EH (cell line): ENCODE data around the gene SH3BP2.

ENCODE experiments used
- DNase-seq: peaks from one replicate; pipeline ENCODE4 v3.0.0-alpha.2; 2015; ENCODE audit warnings: low read depth

The SH3BP2 gene

DNA sequence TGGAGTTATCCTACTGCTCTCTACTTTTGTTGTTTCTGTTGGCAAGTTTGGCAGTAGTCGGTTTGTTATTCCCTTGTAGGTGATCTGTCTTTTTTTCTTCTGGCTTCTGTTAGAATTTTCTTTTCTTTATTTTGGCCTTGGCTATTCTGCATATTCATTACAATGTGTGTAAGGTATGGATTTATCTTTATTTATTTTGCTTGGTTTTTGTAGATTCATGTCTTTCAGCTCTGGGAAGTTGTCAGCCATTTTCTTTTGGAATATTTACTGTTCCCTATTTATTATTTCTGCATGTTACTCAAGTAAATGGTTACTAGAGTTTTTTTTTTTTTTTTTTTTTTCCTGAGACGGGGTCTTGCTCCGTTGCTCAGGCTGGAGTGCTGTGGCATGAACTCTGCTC, 63.4 kb downstream of the SH3BP2 start:
- no peak for DNase-seq

DNA sequence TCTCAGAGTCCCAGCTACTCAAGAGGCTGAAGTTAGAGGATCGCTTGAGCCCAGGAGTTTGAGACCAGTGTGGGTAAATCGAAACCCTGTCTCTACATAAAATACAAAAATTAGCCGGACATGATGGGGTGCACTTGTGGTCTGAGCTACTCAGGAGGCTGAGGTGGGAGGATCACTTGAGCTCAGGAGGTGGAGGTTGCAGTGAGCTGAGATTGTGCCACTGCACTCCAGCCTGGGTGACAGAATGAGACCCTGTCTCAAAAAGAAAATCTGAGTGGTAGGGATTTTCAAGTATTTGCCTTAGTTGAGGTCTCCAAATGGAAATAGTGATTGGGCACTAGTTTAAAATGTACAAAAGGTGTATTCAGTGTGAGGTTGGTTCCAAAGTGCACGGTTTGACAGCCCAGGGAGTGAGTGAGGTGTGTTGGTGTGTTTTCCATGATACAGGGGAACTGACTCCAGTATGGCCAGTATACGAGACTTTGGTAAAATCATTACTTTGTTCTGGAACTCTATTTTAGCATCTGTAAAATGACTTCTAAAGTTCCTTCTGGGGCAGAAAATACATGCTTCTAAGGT, 64.6 kb downstream of the SH3BP2 start:
- no peak for DNase-seq

DNA sequence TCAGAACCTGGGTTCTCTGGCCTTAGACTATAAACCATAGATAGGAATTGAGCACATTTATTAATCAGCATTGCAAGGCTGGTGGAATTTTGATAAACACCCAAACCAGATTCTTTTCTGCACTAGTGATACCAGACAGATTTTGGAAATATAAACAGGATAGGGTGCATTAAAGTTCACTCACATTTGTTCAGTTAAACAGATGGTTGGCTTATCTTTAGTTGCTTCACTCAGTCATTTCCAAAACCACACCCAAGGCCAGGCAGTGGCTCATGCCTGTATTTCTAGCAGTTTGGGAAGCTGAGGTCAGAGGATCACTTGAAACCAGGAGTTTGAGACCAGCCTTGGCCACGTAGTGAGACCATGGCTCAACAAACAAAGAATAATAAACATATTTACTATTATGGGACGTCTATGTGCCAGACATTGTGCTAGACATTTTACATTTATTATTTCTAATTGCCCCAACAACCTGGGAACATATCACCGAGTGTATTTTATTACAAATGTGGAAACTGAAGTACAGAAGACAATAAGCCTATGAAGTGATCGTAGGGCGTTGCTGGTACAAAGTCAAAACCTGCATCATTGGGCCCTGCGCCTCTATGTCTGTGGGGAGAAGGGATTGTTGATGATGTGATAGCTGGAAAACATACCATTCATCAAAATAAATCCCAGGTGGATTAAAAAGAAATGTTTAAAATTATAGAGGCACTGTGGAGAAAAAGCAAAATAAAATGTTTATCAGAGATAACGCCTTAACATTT, 65.7 kb downstream of the SH3BP2 start:
- DNase-seq = peak; percentile 41

DNA sequence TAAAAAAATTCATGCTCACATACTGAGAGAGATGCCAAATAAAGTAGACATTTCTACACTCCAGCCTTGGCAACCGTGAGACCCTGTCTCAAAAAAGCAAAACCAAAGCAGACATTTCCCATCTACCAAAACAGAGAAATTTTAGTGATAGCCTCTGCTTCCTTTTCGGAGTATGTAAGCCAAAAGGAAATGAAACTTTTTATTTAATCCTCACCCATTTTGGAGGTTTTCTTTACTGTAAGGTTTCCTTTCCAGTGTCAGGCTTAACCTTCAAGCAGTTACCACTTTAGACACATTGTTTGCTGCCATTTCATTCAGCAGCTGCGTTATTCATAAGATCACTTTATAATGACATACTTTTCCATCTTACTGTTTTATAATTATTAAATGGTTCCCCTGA, 66.6 kb downstream of the SH3BP2 start:
- no peak for DNase-seq

DNA sequence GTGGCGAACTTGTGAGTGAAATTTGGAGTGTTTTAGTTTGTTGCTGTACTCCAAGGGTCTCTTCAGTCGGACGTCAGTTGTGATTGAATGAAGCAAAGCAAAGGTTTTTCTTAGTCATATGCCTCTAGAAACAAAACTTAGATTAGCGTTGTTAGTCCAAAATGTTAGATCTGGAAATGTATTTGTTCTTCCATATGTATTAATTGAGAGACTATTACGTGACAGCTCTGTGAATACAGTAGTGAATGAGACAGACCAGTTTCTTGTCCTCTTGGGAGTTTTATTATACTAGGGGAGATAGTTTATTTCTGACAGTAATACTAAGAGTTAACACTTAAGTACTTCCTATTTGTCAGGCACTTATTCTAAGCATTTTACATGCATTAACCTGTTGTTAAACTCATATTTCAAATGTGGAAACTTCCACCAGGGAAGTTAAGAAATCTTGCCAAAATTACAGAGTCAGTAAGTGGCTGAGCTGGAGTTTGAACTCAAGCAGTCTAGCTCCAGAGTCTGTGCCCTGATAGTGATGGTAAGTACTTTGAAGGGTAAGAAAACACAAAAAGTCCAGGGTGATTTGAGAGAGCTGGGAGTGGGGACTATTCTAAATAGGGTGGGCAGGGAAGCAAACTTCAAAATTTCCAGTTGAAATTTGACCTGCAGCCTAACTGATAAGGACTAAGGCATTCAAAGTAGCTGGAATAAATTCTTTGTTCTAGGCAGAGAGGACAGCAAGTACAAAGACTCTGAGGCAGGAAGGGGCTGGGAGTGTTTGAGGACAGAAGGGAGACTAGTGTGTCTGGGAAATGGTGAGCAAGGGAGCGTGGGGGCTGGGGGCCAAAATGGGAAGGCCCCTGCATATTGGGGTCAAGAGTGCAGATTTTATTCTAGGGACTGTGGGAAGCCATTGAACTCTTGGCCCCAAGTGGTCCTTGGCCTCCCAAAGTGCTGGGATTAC, 67.8 kb downstream of the SH3BP2 start:
- peak; percentile 44 for DNase-seq

DNA sequence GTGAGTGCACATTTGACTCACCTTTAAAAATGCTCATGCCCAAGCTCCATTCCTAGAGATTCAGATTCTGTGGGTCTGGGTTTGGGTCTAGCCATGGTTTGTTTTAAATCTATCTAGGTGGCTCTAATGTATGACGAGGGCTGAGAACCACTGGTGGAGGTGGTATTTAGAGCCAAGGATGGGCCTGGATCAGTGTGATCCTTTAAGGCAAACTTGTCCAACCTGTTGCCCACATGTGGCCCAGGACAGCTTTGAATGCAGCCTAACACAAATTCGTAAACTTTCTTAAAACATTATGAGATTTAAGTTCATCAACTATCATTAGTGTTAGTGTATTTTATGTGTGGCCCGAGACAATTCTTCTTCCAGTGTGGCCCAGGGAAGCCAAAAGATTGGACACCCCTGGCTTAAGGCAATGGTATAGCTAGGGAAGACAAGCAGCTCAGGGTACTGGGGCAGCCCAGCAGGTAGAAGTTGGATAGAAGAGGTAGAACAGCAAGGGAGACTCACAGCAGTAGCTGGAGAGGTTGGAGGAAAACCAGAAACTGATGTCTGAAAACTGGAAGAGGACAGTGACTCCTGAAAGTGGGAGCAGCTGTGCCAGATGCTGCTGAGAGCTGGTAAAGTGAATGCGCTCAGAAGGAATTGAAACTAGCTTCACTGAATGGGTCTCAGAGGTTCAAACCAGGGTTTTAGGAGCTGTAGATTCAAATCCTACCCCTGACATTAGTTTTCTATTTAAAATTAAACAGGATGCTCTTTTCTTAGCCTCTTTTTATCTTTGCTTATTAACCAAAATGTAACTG, 68.9 kb downstream of the SH3BP2 start:
- no peak for DNase-seq

DNA sequence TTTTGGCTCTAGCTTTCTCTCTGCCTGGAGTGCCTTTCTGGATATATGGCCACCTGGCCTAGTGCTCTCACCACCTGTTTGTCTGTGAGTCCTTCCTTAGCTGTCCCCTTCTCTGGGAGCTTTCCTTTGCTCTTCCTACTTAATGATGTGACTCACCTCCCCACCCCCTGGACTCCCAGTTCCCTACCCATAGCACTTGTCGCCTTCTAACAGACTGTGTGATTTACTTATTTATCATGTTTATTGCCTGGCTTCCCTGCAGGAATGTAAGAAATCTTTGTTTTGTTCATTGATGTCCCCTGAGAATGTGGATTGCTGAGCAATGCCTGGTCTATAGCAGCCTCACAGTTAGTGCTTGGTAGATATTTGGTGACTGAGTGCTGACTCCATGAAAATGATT, 69.6 kb downstream of the SH3BP2 start:
- peak; percentile 75 for DNase-seq

DNA sequence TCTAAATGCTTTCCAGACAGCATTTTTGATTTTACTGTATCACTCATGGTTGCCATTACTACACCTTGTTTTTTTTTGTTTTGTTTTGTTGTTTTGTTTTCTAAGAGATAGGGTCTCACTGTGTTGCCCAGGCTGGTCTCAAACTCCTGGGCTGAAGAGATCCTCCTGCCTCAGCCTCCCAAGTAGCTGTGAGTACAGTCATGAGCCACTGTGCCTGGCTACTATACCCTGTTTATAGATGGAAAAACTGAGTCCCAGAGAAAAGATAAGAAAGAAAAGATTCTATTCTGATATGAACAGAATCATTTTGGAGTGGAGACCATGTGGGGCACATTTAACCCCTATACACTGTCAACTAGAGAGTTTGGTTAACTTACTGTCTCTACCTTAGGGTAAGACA, 70.8 kb downstream of the SH3BP2 start:
- DNase-seq = no peak

DNA sequence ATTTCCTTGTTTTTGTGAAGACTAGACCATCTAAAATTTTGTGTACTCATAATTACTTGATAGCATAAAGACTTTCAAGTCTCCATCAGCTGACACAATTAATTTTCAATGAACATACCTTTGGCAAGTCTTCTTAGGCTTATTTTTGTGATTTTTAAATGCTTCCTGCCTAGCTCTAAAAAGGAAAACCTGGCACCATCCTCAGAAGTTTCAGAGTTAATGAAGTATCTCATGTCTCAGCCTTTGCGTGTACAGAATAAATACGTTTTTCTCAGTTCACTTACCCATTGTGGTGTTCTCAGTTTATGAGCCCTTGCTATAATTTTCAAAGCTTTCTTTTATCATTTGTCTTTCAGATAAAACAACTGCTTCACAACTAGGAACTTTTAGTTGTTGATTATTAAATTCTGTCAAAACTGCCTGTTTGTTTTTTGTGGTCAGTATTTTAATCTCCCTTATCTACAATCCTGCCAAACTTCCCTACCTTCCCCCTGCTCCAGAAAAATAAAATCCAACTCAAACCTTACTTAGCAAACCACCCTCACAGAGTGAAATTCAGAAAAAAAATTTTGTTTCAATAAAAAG, 72.4 kb downstream of the SH3BP2 start:
- no peak for DNase-seq

DNA sequence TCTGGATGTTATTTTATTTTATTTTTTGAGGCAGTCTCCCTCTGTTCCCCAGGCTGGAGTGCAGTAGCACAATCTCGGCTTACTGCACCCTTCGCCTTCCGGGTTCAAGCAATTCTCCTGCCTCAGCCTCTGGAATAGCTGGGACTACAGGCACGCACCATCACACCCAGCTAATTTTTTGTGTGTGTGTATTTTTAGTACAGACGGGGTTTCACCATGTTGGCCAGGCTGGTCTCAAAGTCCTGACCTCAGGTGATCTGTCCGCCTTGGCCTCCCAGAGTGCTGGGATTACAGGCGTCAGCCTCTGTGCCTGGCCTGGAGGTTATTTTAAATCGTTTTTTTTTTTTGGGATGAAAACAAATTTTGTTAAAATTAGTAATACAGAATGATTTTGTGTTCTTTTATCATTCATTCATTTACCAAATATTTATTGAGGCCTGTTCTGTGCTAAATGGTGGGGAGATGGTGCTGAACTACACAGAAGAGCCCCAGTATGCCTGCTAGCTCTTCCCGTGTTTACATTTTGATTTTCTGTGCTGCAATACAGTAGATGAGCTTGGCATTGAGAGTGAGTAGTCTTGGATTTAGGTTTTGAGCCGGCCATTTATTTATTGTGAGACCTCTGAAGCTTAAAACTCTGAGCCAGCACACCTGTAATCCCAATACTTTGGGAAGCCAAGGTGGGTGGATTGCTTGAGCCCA, 73.4 kb downstream of the SH3BP2 start:
- DNase-seq = no peak

DNA sequence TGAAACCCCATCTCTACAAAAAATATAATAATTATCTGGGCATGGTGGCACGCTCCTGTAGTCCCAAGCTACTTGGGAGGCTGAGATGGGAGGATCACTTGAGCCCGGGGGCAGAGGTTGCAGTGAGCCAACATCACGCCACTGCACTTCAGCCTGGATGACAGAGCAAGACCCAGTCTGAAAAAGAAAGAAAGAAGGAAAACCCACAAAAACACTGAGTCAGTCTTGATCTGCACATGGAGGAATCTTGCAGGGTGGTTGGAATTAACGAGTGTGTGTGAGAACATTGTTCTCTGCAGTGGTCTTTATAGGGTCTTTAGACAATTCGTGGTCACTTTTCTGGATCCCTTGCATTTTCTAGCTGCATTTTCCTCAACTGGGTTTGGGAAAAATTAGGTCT, 74.0 kb downstream of the SH3BP2 start:
- peak; percentile 41 for DNase-seq

DNA sequence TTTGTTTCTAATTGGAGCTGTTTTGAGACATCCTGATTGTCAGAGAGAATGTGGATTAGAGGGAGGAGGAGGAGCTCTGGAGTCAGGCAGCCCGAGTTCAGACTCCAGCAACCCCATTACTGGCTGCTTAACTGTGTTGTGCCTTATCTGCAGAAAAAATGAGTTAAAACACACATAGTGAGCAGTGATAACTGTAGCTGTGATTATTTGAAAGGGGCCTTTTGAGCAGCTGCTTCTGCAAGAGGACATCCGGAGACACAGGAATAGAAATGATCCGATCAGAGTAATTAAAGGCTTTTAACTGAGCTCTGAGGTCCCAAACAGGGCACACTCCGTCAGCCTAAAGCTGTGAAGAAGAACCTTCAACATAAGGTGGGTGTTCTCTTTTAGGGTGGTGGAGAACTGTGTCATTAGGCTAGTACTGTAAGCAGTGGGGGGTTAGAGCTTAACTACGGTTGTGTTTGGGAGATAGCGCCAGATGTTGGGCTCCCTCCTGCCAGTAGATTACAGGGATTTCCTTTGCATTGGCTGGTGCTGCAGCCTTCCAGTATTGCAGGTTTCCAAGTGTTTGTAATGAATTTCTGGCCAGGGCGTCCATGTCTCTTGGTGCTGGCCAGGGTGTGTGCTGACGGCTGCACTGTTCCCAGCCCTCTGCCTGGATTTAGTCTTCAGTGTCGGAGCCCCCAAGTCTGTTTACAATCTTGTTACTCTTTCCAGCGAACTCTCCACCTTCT, 75.0 kb downstream of the SH3BP2 start:
- peak; percentile 49 for DNase-seq

DNA sequence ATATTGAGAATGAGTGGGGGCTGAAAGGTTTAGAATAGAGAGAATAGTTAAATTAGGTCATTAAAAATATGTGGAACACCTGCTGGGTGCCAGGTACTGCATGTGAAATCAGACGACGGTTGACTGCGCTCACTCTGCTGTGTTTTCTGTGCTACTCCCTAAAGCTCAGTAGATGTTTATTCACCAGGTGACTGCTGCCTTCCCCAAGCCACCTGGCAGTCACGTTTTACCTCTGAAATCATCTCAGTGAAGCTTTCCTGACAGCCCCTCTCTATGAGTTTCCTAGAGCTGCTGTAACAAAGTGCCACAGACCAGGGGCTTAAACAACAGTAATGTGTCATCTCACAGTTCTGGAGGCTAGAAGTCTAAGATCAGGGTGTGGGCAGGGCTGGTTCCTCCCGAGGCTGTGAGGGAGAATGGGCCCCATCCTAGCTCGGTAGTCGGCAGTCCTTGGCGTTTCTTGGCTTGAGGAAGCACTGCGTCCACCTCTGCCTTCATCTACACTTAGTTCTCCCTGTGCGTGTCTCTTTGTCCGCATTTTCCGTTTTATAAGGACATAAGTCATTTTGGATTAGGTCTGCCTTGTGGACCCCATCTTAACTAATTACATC, 76.1 kb downstream of the SH3BP2 start:
- DNase-seq = no peak

DNA sequence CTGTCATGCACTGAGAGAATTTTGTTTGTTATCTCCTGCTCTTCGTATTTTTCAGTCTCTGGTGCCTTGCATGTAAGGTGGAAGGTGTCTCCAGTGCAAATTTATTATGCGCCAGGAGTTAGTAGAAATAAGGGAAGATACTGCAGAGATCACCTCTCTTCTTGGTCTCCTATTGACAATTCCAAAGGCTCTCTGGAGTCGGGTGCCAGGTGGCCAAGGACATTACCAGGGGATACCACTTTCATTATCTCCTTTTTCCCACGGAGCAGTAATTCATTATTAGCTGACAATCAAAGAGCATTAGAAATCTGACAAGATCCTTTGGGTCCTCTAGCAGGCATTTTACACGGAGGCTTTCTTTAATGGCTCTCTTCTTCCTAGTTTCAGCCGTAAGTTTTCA, 76.8 kb downstream of the SH3BP2 start:
- DNase-seq = no peak

DNA sequence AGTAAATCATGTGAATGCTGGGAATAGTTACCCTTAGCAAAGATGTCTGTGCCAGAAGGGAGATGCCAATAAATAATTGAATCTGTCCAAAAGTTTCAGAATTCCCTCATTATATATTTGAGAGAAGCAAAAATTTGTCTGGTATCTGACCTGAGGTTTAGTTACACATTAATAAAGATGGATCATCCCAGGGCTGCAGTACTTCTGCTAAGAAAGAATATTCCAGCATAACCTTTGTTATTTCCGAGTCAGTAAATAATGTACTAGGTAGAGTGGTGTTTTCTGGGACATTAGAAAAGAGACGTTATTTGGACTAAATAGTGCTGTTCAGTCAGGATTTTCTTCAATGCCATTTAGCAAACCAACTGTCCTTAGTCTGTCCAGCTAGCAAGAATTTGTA, 77.2 kb downstream of the SH3BP2 start:
- DNase-seq = no peak

DNA sequence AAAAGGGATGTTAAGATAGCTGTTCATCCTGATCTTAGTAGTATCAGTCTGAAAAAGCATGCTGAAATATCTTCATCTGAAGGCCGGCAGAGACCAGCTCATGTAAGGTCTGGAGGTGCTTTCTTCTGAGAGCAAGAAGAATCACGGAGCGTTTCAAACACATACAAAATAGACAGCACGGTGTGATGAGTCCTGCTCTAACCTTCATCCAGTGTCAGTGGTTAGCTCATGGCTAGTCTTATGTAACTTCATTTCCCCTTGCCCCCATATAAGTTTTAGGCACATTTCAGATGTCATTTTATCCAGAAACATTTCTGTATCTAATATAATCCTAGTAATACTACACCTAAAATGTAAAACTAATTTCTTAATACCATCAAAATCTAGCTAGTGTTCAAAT, 78.6 kb downstream of the SH3BP2 start:
- DNase-seq = no peak

DNA sequence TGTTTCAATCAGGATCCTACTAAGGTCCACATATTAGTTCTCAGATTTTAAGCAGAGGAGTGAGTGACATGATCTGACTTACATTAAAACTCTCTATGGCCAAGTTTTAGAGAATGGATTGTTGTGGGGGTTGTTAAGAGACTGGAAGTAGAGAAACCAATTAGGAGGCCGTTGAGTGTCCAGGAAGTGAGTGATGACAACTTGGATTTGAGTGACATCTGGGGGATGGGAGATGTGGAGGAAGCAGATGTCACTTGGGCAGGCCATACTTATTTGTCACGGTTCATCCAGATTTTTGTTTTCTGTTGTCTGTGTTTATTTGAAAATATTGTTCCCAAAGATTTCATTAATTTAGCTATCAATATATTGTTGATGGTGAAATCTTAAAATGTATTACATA, 79.0 kb downstream of the SH3BP2 start:
- peak; percentile 45 for DNase-seq

DNA sequence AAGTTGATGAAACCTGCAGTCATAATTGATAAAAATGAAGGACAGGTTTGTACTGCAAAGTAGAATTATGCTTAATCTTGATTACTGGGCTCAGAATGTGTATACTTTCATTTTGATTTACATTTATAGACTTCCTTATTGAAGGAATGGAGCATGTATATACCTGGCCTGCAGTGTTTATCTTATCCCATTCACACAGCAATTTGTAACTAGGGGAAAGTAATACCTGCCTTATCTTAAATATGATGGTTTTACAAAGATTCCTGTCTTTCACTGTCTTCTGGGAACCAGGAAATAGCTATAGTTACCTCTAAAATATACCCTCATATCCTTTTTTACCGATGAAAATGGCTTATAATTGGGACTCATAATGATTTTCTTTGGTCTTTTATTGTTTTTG, 80.4 kb downstream of the SH3BP2 start:
- no peak for DNase-seq

DNA sequence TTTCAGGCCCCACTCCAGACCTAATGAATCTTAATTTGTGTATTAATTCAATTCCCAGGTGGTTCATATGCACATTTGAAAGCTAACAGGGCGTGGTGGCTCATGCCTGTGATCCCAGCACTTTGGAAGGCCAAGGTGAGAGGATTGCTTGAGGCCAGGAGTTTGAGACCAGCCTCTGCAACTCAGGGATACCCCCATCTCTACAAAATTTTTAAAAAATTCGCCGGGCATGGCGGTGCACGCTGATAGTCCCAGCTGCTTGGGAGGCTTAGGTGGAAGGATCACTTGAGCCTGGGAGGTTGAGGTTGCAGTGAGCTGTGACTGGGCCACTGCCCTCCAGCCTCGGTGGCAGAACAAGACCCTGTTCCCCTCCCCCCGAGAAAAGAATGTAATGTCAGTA, 82.0 kb downstream of the SH3BP2 start:
- no peak for DNase-seq

DNA sequence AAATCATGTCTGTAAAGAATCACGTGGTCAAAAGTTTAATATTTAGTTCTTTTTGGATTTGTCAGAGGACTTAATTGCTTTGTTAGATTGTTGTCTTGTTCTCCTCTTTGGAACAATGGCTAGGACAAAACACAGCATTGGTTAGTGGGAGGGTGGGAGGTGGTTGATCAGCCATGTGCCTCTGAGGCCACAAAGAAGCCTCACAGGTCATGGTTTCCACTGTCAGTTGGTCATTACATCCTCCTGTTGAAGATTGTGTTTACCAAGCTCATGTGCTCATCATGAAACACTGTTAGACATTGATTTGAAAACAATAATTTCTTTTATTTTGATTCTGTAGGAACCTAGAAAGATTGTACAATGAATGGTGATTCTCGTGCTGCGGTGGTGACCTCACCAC, 82.7 kb downstream of the SH3BP2 start:
- DNase-seq = no peak
